ENCODE data around the gene CD74. TPM values are rescaled to one million over a fixed set of nuclear protein-coding genes. Genes with fewer than 3 reads are reported as not detected.
"Not testable (repeated sequence)": the region's sequence is repeated elsewhere in the genome, so short reads cannot be mapped to it uniquely, and the experiment has no call there.

CD74 gene
- total RNA-seq, 1 donor from 2014 or later: 16.1 TPM

- Mint-ChIP-seq H3K9me3 (no peaks in the 10 kb centered on the region), H3K36me3 (no peaks in the 10 kb centered on the region), H3K27ac (no peak overlapping the region), H3K27me3 (ENCODE audit: low read depth) (no peaks in the 10 kb centered on the region), H3K4me3 (no peak overlapping the region), H3K4me1 (no peaks in the 10 kb centered on the region)
- DNase-seq (ENCODE audit: low spot score in 2 of 2, unreplicated experiment in 2 of 2): no peak
- no peak for TF ChIP-seq CTCF (IDR thresholded peaks at IDR 0.05; ENCODE audit: unreplicated experiment)
Observed at GRCh38 chr5:150428978-150429377, 16.3 kb upstream of the CD74 start.

GRCh38 chr5:150428106-150428876 lies 15.6 kb upstream of the CD74 start:
- H3K9me3 Mint-ChIP-seq: no peaks in the 10 kb centered on the region
- no peak overlapping the region for H3K27ac Mint-ChIP-seq
- H3K27me3 Mint-ChIP-seq (ENCODE audit: low read depth): no peaks in the 10 kb centered on the region
- H3K4me1 Mint-ChIP-seq: no peaks in the 10 kb centered on the region
- no peak for DNase-seq (ENCODE audit: low spot score in 2 of 2, unreplicated experiment in 2 of 2)
- H3K4me3 Mint-ChIP-seq: no peak overlapping the region
- TF ChIP-seq CTCF (IDR thresholded peaks at IDR 0.05; ENCODE audit: unreplicated experiment): no peak
- H3K36me3 Mint-ChIP-seq: no peaks in the 10 kb centered on the region

- H3K27me3 Mint-ChIP-seq (ENCODE audit: low read depth); H3K36me3 Mint-ChIP-seq; DNase-seq (ENCODE audit: low spot score in 2 of 2, unreplicated experiment in 2 of 2); H3K4me3 Mint-ChIP-seq; H3K9me3 Mint-ChIP-seq; H3K4me1 Mint-ChIP-seq; H3K27ac Mint-ChIP-seq: not testable (repeated sequence)
Observed at GRCh38 chr5:150426165-150426564, 13.5 kb upstream of the CD74 start.

GRCh38 chr5:150422758-150423157 lies 10.0 kb upstream of the CD74 start:
- no peak for TF ChIP-seq CTCF (IDR thresholded peaks at IDR 0.05; ENCODE audit: unreplicated experiment)
- Mint-ChIP-seq H3K4me1 (no peaks in the 10 kb centered on the region), H3K4me3 (no peak overlapping the region), H3K27me3 (ENCODE audit: low read depth) (no peaks in the 10 kb centered on the region), H3K36me3 (no peaks in the 10 kb centered on the region), H3K27ac (no peak overlapping the region), H3K9me3 (no peaks in the 10 kb centered on the region)
- DNase-seq (ENCODE audit: low spot score in 2 of 2, unreplicated experiment in 2 of 2): no peak

- Mint-ChIP-seq H3K4me1 (no peaks in the 10 kb centered on the region), H3K4me3 (no peak overlapping the region), H3K36me3 (no peaks in the 10 kb centered on the region), H3K27me3 (ENCODE audit: low read depth) (no peaks in the 10 kb centered on the region), H3K9me3 (no peaks in the 10 kb centered on the region), H3K27ac (no peak overlapping the region)
- no peak for DNase-seq (ENCODE audit: low spot score in 2 of 2, unreplicated experiment in 2 of 2)
- no peak for TF ChIP-seq CTCF (IDR thresholded peaks at IDR 0.05; ENCODE audit: unreplicated experiment)
Observed at GRCh38 chr5:150422075-150422474, 9.4 kb upstream of the CD74 start.

- H3K9me3 Mint-ChIP-seq: no peaks in the 10 kb centered on the region
- no peak overlapping the region for H3K27ac Mint-ChIP-seq
- H3K27me3 Mint-ChIP-seq (ENCODE audit: low read depth): no peaks in the 10 kb centered on the region
- TF ChIP-seq CTCF (IDR thresholded peaks at IDR 0.05; ENCODE audit: unreplicated experiment): no peak
- no peak for DNase-seq (ENCODE audit: low spot score in 2 of 2, unreplicated experiment in 2 of 2)
- H3K36me3 Mint-ChIP-seq: no peaks in the 10 kb centered on the region
- no peak overlapping the region for H3K4me3 Mint-ChIP-seq
- no peaks in the 10 kb centered on the region for H3K4me1 Mint-ChIP-seq
Observed at GRCh38 chr5:150419630-150420270, 7.0 kb upstream of the CD74 start.

- H3K36me3 Mint-ChIP-seq; H3K27me3 Mint-ChIP-seq (ENCODE audit: low read depth); DNase-seq (ENCODE audit: low spot score in 2 of 2, unreplicated experiment in 2 of 2); H3K9me3 Mint-ChIP-seq; H3K27ac Mint-ChIP-seq; H3K4me3 Mint-ChIP-seq: not testable (repeated sequence)
- peaks cover 21% of the 10 kb centered on the region for H3K4me1 Mint-ChIP-seq
Observed at GRCh38 chr5:150413902-150414790, 1.4 kb upstream of the CD74 start.
